ENCODE results near the gene CCNE1.
A peak's percentile ranks its signal among the peaks of the same experiment; 100 is the strongest.
"Not testable (repeated sequence)": the region's sequence is repeated elsewhere in the genome, so short reads cannot be mapped to it uniquely, and the experiment has no call there.

CCNE1 gene

DNA sequence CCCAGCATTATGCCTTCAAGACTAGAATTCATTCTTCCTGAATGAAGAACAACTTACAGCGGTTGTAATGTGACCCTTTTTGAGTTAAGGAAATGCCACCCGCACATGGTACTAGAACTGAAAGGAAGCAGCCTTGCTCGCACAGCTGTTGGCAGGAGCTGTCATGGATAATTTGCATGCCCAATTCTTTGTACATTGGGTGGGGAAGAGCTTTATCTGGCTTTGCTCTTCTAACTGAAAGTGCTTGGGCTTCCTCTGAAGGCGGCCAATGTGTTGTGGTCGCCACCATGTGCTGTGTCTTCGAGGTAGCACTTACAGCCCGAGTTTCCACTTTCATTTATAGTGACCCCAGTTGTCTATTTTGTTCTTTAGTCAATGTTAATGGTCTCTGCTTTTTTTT, 3.4 kb downstream of the CCNE1 start:
- no peak for DNase-seq (ENCODE audit: low spot score)

DNA sequence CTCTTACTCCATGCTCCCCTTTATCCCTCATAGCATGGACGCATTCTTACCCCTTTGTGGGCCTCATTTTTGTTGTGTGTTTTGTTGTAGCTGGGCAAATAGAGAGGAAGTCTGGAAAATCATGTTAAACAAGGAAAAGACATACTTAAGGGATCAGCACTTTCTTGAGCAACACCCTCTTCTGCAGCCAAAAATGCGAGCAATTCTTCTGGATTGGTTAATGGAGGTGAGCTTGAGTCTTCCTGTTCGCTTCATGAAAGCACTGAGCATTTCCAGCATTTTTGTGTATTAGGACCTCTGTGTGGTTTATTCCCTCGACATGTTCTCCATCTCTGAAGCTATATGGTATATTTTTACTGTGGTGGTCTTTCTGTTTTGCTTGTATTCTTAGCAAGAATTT, 5.5 kb downstream of the CCNE1 start:
- no peak for DNase-seq (ENCODE audit: low spot score)

DNA sequence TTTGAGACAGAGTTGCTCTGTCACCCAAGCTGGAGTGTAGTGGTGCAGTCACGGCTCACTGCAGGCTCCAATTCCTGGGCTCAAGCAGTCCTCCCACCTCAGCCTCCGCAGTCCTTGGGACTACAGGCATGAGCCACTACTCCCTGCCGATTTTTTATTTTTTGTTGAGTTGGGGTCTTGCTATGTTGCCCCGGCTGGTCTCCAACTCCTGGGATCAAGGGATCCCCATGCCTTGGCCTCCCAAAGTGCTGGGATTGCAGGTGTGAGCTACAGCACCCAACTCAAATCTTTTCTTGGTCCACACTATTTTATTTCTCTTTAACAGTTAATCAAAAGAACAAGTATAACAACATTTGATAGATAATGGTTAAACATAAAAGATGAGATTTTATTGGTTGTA, 7.5 kb downstream of the CCNE1 start:
- no peak for DNase-seq (ENCODE audit: low spot score)

DNA sequence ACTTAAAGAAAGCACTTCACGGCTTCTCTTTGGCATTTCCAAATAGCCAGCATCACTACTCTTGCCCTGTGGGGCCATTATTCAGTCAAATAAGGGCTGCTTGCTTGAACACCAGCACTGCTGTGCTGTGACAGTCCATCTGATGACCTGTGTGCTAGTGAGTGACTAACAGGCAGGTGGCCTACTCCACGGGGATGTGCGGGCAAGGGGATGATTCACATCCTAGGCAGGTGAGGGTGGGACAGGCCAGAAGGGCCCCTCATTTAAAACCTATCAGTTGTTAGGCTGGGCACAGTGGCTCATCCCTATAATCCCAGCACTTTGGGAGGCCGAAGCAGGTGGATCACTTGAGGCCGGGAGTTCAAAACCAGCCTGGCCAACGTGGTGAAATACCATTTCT, 8.2 kb downstream of the CCNE1 start:
- peak; percentile 71 for DNase-seq (ENCODE audit: low spot score)

DNA sequence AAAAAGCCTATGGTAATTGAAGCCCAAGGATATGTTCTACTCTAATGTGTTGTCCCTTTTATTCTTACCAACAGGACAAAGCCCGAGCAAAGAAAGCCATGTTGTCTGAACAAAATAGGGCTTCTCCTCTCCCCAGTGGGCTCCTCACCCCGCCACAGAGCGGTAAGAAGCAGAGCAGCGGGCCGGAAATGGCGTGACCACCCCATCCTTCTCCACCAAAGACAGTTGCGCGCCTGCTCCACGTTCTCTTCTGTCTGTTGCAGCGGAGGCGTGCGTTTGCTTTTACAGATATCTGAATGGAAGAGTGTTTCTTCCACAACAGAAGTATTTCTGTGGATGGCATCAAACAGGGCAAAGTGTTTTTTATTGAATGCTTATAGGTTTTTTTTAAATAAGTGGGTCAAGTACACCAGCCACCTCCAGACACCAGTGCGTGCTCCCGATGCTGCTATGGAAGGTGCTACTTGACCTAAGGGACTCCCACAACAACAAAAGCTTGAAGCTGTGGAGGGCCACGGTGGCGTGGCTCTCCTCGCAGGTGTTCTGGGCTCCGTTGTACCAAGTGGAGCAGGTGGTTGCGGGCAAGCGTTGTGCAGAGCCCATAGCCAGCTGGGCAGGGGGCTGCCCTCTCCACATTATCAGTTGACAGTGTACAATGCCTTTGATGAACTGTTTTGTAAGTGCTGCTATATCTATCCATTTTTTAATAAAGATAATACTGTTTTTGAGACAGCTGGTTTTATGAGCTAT, 12.0 kb downstream of the CCNE1 start:
- DNase-seq (ENCODE audit: low spot score), result no peak

DNA sequence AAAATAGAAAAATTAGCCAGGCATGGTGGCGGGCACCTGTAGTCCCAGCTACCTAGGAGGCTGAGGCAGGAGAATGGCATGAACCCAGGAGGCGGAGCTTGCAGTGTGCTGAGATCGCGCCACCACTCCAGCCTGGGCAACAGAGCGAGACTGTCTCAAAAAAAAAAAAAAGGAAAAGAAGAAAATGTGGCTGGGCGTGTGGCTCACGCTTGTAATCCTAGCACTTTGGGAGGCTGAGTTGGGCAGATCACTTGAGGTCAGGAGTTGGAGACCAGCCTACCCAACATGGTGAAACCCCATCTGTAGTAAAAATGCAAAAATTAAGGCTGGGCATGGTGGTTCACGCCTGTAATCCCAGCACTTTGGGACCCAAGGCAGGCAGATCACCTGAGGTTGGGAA, 13.5 kb downstream of the CCNE1 start:
- not testable (repeated sequence) for DNase-seq (ENCODE audit: low spot score)

DNA sequence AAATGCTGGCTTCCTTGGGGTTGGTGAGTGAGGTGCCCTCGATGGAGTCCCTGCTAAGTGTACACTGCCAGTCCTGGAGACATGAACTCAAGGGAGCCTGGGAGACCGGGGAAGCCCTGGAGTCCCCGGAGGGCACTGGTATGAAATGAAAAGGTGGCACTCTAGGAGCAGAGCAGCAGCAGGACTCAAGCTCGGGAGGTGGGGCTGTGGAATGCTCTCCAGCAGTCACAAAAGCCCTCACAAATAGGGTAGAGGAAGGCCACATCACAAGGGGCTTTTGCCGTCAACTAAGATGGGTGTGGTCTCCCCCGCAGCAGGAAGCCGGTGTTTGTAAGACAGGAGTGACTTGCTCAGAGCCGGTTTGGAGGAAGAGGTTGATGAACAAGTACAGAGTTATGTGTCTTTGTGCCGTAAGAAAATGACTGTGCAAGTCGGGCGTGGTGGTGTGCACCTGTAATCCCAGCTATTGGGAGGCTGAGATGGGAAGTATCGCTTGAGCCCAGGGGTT, 19.3 kb downstream of the CCNE1 start:
- peak; percentile 43 for DNase-seq (ENCODE audit: low spot score)

DNA sequence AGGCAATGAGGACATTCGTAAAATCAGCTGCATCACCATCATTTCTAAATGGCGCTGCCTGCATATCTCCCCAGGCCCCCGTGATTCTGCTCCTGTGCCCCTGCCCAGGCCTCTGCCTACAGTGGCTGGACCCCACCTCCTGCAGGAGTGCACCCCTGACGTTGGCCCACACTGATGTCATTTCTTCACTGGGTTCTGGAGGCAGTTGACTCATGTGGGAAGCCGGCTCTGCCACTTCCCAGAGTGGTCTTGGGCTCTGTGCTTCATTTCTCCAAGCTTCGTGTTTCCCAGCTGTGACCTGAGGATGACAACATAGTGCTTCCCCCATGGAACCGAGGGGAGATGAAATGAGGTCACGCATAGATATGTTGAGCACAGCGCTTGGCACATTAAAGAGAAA, 19.9 kb downstream of the CCNE1 start:
- DNase-seq (ENCODE audit: low spot score), result no peak

DNA sequence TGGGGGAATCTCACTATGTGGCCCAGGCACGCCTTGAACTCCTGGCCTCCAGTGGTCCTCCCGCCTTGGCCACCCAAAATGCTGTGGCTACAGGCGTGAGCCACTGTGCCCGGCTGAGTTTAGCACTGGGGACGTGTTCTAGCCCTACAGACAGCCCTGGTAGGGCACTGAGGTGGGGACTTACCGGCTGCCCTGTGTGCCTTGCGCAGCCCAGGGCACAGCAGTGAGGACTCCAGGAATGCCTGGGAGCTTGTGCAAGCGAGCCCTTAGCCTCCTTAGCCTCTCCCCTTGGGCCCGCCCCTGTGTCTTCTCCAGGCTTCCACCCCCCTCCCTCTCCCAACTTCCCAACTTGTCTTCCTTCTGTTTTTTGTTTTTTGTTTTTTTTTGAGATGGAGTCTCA, 21.0 kb downstream of the CCNE1 start:
- no peak for DNase-seq (ENCODE audit: low spot score)

DNA sequence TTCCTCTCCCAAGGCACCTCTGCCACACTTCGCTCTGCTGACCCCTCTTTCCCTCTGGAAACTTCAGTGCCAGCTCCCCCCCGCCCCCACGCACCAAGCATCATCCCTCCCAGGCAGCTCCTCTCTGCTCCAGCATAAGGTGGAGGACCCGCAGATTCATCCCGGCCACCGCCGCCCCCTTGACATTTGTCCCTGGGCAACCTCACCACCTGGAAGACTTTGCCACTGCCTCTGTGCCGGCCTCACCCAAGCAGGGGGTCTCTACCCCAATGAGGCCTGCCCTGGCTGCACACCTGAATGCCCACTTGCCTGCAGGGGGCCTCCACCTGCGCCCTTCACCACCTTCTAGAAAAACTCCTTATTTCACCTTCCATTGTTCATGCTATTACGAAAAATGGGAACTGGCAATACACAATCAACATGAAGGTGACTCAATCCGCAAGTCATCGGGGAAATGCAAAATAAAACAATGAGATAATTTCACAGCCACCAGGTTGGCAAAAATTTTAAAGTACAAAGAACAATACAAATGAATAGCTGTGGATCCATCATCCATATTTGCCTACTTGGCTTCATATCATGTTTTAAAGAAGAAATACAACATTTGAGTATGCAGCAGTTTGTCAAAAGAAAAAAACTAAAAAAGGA, 21.9 kb downstream of the CCNE1 start:
- no peak for DNase-seq (ENCODE audit: low spot score)

DNA sequence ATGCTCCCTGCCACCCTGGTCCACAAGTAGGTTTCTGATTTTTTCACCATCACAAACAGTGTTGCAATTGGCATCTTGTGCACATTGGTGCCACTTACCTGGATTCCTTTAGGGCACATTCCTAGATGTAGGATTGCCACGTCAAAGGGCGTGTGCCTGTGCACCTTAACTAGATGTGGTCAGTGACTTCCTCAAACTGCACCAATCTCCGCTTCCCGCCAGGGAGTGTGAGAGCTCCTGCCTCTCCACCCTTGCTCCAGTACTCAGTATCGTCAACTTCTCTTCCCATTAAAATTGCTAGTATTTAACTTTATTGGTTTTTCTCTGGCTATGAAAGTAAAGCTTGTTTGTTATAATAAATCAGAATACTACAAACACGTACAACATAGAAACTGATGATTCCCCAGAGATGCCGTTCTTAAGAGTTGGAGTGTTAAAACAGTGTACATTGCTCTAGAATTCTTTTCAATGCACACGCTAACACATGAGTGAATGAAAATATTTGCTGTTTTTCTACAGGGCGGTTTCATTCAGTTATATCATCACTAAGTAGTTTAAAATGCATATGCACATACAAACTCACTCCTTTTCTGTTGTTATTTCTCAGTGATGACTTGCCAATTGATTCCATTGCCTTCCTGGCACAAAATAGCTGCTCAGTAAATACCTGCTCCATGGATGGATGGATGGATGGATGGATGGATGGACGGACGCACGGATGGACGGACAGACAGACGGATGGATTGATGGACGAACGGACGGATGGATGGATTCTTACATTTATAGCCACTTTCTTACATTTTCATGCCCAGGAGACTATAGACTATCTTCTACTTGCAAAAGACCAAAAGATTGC, 23.4 kb downstream of the CCNE1 start:
- DNase-seq (ENCODE audit: low spot score), result peak; percentile 33

DNA sequence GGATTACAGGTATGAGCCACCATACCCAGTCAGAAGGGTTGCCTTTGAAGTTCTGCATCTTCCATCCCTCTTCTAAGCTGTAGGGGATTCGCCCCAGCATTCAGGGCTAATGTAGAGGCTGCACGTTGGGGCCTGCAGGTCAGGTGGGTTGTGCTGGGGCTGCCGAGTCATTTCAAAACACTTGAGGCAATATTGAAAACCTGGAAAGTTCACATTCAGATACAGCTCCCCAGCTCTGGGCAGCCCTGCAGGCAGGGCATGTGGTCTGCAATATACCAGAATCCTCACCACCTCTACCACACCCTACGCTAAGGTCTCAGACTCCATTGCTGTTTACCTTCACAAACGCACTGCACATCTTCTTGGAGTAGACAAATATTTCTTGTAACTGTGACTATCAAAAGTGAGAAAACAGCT, 24.6 kb downstream of the CCNE1 start:
- no peak for DNase-seq (ENCODE audit: low spot score)

DNA sequence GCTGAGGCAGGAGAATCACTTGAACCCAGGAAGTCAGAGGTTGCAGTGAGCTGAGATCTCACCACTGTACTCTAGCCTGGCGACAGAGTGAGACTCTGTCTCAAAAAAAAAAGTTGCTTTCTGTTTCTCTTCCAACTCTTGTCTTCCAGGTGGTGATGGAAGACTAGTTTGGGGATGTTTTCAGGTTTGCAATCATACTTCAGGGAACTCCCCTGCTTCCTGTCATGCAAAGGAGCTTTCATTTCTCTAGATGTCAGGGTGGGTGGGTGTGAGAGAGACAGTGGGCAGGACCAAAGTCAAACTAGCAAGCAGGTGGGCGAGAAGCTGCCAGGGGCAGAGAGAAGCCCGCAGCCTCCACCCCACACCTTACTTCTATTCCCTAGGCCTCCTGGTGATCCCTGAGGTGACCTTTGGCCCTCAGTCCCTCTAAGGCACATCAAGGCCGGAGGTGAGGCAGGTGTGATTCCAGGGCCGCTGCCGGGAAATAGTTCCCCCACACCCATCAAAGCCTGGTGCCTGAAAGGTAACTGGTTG, 25.7 kb downstream of the CCNE1 start:
- DNase-seq (ENCODE audit: low spot score), result no peak

DNA sequence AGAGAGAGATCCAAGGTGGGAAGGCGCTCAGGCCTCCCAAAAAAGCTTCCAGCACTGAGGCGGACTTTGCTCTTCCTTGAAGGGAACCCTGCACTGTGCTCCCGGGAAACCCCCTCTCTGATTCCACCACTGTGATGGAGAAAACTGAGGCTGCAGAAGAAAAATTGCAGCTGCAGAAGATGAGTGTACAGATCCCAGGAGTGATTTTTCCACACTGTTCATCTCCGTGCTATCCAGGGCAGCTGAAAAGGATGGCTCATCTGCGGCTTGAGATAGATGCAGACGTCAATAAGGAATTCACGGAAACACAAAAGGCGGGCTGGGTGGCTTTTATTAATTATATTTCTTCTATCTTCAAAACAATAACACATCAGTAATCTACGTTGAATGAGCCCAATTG, 26.2 kb downstream of the CCNE1 start:
- no peak for DNase-seq (ENCODE audit: low spot score)

DNA sequence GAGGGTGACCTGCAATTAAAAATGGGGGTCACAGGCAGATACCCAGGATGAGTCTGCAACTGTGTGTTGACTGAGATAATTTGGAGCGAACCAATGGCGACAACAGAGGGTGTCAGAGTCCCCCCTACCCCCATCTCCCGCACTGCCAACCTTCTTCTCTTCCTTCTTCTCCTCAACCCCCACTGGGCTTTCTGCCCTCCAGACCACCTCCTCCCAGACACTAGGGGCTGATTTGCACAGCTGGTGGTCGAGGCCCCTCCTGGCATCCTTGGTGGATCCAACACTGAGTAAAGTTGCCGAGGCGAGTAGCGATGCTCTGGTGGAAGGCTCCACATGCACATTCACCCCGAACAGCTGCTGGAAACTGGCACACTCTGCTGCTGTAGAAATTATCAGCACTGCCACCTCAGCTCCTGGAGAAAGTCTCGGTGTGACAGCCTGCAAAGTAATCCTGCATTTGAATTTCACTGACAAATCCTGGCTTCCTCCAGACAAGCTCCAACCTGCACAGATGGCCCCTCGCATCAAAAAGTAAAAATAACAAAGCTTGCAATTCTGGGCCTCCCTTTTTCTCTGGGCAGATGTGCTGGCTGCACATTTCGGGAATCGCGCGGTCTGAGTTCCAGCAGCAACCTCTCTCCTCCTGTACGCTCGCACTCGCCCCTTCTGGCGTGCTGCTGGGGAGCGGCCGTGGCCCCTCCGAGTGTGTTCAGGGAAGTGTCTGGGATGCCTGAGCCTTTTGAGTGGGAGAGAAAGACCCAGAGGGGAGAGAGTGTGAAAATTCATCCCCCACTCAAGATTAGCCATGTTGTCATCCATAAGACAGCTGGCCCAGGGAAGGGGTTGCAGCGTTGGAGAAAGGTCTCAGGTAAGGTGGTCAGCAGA, 28.5 kb downstream of the CCNE1 start:
- DNase-seq (ENCODE audit: low spot score), result no peak

DNA sequence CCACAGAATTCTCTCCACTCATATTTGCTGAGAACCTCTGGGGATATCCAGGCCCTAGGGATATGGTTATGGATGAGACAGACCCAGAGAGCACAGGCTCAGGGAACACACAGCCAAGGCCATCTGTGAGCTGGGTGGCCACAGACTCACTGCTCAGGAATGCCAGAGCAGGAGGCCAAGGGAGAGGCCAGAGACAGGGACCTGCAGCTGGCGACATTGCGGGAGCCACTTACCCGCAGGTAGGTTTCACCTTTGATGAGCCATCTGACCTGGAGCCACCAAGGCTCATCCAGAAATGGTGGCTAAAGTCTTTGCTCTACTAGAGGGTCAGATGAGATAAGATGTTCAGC, 29.4 kb downstream of the CCNE1 start:
- DNase-seq (ENCODE audit: low spot score), result peak; percentile 73

DNA sequence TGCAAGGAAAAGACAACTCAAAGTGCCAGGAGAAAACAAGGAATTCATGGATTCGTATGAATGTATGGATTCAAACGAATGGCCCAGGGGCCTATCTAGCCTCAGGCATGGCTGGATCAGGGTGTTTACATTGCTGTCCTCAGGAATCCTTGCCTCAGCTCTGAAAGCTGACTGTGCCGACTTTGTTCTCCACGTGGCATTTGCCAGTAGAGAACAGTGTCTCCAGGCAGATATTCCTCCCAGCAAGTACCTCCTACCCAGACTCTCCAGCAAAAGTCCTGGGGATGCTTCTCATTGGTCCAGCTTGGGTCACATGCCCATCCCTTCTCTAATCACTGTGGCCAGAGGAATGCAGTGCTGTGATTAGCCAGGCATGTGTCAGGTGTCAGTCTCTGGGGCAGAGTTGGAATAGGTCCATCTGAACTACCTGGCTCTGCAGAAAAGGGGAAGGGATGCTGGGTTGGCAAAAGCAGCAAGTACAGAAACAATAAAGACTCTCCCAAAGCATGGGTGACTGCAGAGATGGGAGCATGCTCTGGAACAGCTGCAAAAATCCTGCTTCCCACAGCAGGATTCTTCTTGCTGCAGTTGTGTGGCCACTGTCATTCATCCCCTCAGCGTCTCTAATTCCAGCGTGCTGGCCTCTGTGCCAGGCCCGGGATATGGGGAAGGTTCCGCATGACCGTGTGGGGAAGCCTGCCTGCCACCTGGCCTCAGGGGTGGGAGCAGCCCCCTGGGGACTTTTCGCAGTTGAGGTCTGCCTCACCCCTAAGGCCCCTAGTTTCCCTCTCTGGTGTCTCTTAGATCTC, 30.0 kb downstream of the CCNE1 start:
- peak; percentile 76 for DNase-seq (ENCODE audit: low spot score)

DNA sequence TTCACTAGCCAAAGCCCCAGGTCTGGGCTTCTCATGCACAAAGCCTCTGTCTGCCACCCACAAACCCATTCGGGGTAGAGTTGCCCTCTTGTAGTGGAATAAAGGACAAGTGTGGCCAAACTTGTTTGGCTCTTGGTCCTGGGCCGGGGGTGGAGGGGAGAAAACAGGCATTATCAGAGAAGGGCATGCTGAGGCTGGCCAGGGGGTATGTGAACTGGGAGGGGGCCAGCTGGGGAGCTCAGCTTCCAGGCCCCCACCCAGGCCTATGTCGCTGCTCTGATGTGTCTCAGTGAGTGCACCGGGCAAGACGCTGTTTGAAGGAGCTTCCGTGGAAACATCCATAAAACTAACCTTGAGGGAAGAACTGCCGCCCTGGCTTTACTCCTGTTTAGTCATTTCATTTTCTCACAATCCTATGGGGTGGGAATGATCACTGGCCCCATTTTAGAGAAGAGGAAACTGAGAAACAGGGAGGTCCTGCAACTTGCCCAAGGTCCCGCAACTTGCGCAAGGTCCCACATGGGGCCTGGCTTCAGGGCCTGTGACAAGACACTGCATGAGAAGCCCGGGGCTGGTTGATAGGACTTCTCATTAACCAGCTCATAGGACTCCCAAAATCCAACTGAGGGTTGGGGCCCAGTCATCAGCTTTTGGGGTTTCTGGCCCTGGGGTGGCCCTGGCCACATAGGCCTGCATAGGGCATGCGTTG, 30.8 kb downstream of the CCNE1 start:
- no peak for DNase-seq (ENCODE audit: low spot score)

DNA sequence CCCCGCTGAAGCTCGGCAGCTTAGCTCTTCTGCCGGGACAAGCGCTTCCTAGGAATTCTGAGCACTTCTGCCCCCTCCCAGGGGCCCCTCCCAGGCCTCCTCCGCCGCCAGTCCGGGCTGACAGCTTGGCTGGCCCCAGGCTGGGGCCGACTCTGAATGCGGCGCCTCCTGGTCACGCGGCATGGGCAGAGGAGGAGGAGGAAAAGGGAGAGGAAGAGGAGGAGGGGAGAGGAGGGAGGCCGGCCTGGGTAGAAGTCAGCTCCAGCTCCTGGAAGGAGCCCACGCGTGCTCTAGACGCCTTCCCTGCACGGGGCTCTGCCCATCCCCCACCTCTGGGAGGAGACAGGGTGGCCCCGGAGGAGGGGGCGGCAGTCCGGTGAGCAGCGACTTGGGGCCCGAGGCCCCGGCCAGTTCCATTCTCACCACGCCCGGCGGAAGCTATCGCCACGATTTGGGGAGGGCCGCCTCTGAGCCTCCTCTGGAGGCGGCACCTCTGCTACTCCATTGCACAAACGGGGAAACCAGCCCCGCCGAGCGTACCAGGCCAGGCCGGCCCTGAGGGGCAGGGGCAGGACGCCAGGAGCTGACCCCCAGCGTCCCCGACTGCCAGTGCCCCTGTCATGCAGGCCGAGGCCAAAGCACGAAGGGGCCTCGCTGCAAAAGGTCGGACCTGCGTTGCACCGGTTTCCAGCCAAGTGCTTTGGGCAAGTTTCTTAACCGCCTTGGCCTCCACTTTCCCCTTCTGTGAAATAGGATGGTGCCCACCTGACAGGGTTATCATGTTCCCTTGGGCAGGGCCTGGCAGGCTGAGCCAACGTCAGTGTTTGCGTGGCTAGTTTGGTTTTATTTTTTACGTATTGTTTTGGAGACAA, 31.6 kb downstream of the CCNE1 start:
- DNase-seq (ENCODE audit: low spot score), result peak; percentile 10

All from kidney tubule cell (primary cell).